HG03280 (cell line): Measurements from ENCODE around the gene SLC35E2B.
A peak's percentile ranks its signal among the peaks of the same experiment; 100 is the strongest.

Source experiments
- ATAC-seq: cut with Tn5 transposase; IDR thresholded peaks from one replicate; pipeline ENCODE4 v1.9.1; 2021; ENCODE audit warnings: mild to moderate bottlenecking, moderate library complexity; ENCODE audit not compliant: unreplicated experiment

The SLC35E2B gene

GRCh38 chr1:1627261-1627828 is 65.2 kb downstream of the SLC35E2B start:
- ATAC-seq: no peak

GRCh38 chr1:1626207-1627141 is 66.1 kb downstream of the SLC35E2B start:
- no peak for ATAC-seq

- ATAC-seq: no peak
These were observed 66.8 kb downstream of the SLC35E2B start for GRCh38 chr1:1625824-1626206.

GRCh38 chr1:1625404-1625775 is 67.2 kb downstream of the SLC35E2B start:
- ATAC-seq: no peak

- no peak for ATAC-seq
These were observed 67.9 kb downstream of the SLC35E2B start for GRCh38 chr1:1624443-1625403.

- ATAC-seq: no peak
These were observed 68.8 kb downstream of the SLC35E2B start for GRCh38 chr1:1623631-1624442.

- no peak for ATAC-seq
These were observed 69.4 kb downstream of the SLC35E2B start for GRCh38 chr1:1623181-1623630.

- no peak for ATAC-seq
These were observed 69.9 kb downstream of the SLC35E2B start for GRCh38 chr1:1622788-1623094.

GRCh38 chr1:1622010-1622787 is 70.4 kb downstream of the SLC35E2B start:
- ATAC-seq: no peak

GRCh38 chr1:1621173-1622009 is 71.2 kb downstream of the SLC35E2B start:
- no peak for ATAC-seq

- no peak for ATAC-seq
These were observed 72.0 kb downstream of the SLC35E2B start for GRCh38 chr1:1620433-1621139.

- no peak for ATAC-seq
These were observed 72.7 kb downstream of the SLC35E2B start for GRCh38 chr1:1619917-1620361.

GRCh38 chr1:1618396-1619068 is 74.1 kb downstream of the SLC35E2B start:
- ATAC-seq: no peak

- no peak for ATAC-seq
These were observed 74.7 kb downstream of the SLC35E2B start for GRCh38 chr1:1617925-1618324.

- ATAC-seq: no peak
These were observed 75.1 kb downstream of the SLC35E2B start for GRCh38 chr1:1617516-1617915.

GRCh38 chr1:1616838-1617237 is 75.8 kb downstream of the SLC35E2B start:
- ATAC-seq: no peak

GRCh38 chr1:1616045-1616790 is 76.4 kb downstream of the SLC35E2B start:
- peak; percentile 22 for ATAC-seq
